ENCODE measurements around the gene PLLP. TPM values are rescaled to one million over a fixed set of nuclear protein-coding genes. Genes with fewer than 3 reads are reported as not detected.
A peak's percentile ranks its signal among the peaks of the same experiment; 100 is the strongest.

The PLLP gene
- total and polyA plus RNA-seq, 9 of the 15 experiments (the other 6 are each of a cell fraction or from before 2014, with no cell fraction given): 0.09 to 0.96 (median 0.27) TPM

DNA sequence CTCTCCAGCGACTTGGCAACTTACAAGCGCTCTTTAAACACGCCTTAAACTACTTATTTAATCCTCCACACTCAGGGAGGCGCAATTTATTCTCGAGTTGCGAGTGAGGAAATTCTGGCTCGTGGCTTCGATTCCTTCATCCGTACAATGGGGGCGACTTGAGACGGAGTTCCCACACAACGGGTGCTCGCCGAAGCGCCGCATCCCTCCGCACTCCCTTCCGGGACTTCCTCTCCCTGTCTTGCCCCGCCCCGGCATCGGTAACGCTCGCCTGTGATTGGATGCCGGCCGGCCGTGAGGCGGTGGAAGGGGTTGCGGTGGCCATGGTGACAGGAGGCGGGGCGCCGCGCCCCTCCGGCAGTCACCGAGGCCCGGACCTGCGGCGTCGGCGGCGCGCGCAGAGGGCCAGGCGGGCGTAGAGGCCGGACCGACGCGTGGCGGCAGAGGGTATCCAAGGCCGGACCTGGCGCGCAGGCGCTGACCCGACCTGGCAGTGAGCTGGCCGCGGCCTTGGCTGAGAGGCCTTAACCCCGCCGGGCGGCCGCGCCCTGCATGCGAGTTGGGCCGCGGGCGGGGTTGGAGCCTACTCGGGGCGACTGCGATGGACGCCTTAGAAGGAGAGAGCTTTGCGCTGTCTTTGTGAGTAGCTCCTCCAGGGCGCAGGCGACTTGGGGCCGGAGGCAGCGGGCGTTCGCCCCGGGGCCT is 39.6 kb downstream of the PLLP start, which contains the start of gene ARL2BP (continued):
- TF ChIP-seq, protein P1, sequence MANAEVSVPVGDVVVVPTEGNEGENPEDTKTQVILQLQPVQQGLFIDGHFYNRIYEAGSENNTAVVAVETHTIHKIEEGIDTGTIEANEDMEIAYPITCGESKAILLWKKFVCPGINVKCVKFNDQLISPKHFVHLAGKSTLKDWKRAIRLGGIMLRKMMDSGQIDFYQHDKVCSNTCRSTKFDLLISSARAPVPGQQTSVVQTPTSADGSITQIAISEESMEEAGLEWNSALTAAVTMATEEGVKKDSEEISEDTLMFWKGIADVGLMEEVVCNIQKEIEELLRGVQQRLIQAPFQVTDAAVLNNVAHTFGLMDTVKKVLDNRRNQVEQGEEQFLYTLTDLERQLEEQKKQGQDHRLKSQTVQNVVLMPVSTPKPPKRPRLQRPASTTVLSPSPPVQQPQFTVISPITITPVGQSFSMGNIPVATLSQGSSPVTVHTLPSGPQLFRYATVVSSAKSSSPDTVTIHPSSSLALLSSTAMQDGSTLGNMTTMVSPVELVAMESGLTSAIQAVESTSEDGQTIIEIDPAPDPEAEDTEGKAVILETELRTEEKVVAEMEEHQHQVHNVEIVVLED (CRISPR knock-in tag; IDR thresholded peaks at IDR 0.05): peak; percentile 78
- TF ChIP-seq FOXJ2 (tag; IDR thresholded peaks at IDR 0.05) (no peak), CBX5 (IDR thresholded peaks at IDR 0.05; ENCODE audit: borderline replicate concordance, low read depth) (no peak), ETV6 (IDR thresholded peaks at IDR 0.05; ENCODE audit: borderline replicate concordance in 1 of 2, low read depth in 2 of 2, low read length in 1 of 2) (no peak), ETV6 (CRISPR knock-in tag; IDR thresholded peaks at IDR 0.05; ENCODE audit: borderline replicate concordance) (no peak), SPI1 (IDR thresholded peaks at IDR 0.05; ENCODE audit: borderline replicate concordance, low read depth, low read length) (peak; percentile 91), HMGN3 (IDR thresholded peaks at IDR 0.05; ENCODE audit: borderline replicate concordance, extremely low read depth, insufficient read length, low read depth, low read length) (peak; percentile 54), GATA2 (CRISPR knock-in tag; IDR thresholded peaks at IDR 0.05) (no peak), ZNF134 (CRISPR knock-in tag; conservative IDR thresholded peaks at IDR 0.05) (no peak), ESRRA (IDR thresholded peaks at IDR 0.05; ENCODE audit: borderline replicate concordance, low read depth) (peak; percentile 79; the same call in 1 of the 2 replicates), HDAC1 (IDR thresholded peaks at IDR 0.05) (no peak; a peak in 1 of 4 replicates), CREBBP (IDR thresholded peaks at IDR 0.05; ENCODE audit: low read depth, low read length) (no peak), ZNF175 (CRISPR knock-in tag; IDR thresholded peaks at IDR 0.05; ENCODE audit: low read depth) (no peak), ARID2 (IDR thresholded peaks at IDR 0.05) (no peak), ZFP1 (CRISPR knock-in tag; IDR thresholded peaks at IDR 0.05) (no peak), RAD51 (IDR thresholded peaks at IDR 0.05; ENCODE audit: borderline replicate concordance, low read depth) (0 out of 2 replicates have a peak, but pooled peaks have one; percentile 3), BDP1 (IDR thresholded peaks at IDR 0.05; ENCODE audit: insufficient read depth, insufficient read length) (no peak), FOXK1 (CRISPR knock-in tag; IDR thresholded peaks at IDR 0.05; ENCODE audit: borderline replicate concordance) (no peak), KLF10 (CRISPR knock-in tag; IDR thresholded peaks at IDR 0.05) (no peak), FOXK2 (conservative IDR thresholded peaks at IDR 0.05 in 1 of 2, IDR thresholded peaks at IDR 0.05 in 1 of 2; ENCODE audit: low read depth in 2 of 2) (no peak), TRIM24 (IDR thresholded peaks at IDR 0.05) (no peak), SIN3A (IDR thresholded peaks at IDR 0.05; ENCODE audit: borderline replicate concordance in 2 of 2, control insufficient read depth in 1 of 2, low read depth in 2 of 2, low read length in 2 of 2) (peak in 1 of 2 experiments; percentile 42; a peak in 2 of 4 replicates), SNIP1 (IDR thresholded peaks at IDR 0.05; ENCODE audit: low read depth) (peak; percentile 77), CTBP1 (IDR thresholded peaks at IDR 0.05; ENCODE audit: borderline replicate concordance) (peak; percentile 99), BRD4 (IDR thresholded peaks at IDR 0.05) (0 out of 2 replicates have a peak, but pooled peaks have one; percentile 53), RFX1 (IDR thresholded peaks at IDR 0.05) (peak; percentile 90), TEAD2 (tag; IDR thresholded peaks at IDR 0.05) (no peak)

All from K562 (cell line).